H9 (cell line): ENCODE results near the gene C2CD4A. TPM values are rescaled to one million over a fixed set of nuclear protein-coding genes. Genes with fewer than 3 reads are reported as not detected.

ENCODE experiments used
- DNase-seq: peaks from one replicate; pipeline ENCODE4 v3.0.0-alpha.2; 2017
- H2AFZ ChIP-seq: one replicate; pipeline ENCODE4 v1.6.1; 2013; ENCODE audit warnings: mild to moderate bottlenecking, low read length, control low read depth, moderate library complexity
- H2AK5ac ChIP-seq: 2 replicates; pipeline ENCODE4 v1.6.1; 2013; ENCODE audit warnings: low read length, control low read depth, mixed read lengths; ENCODE audit not compliant: insufficient read length
- H2BK120ac ChIP-seq: one replicate; pipeline ENCODE4 v1.6.1; 2013; ENCODE audit warnings: low read depth, mild to moderate bottlenecking, low read length, control low read depth, inconsistent platforms; ENCODE audit not compliant: poor library complexity, severe bottlenecking
- H2BK12ac ChIP-seq: 2 replicates; pipeline ENCODE4 v1.6.1; 2013; ENCODE audit warnings: low read length, control low read depth, mixed read lengths, low read depth; ENCODE audit not compliant: insufficient read length
- H2BK15ac ChIP-seq: 2 replicates; pipeline ENCODE4 v1.6.1; 2013; ENCODE audit warnings: low read depth, low read length, control low read depth
- H2BK20ac ChIP-seq: one replicate; pipeline ENCODE4 v1.6.1; 2013; ENCODE audit warnings: low read depth, mild to moderate bottlenecking, low read length, control low read depth, inconsistent platforms; ENCODE audit not compliant: poor library complexity, severe bottlenecking
- H2BK5ac ChIP-seq: 2 replicates; pipeline ENCODE4 v1.6.1; 2013; ENCODE audit warnings: low read length, control low read depth, mixed read lengths; ENCODE audit not compliant: insufficient read length
- H3K14ac ChIP-seq: 2 replicates; pipeline ENCODE4 v1.6.1; 2013; ENCODE audit warnings: low read length, control low read depth; ENCODE audit not compliant: insufficient read depth
- H3K18ac ChIP-seq: 2 replicates; pipeline ENCODE4 v1.6.1; 2013; ENCODE audit warnings: low read depth, mild to moderate bottlenecking, mixed read lengths, low read length, control low read depth; ENCODE audit not compliant: insufficient read length
- H3K23ac ChIP-seq: 2 replicates; pipeline ENCODE4 v1.6.1; 2013; ENCODE audit warnings: low read length, control low read depth, mixed read lengths, low read depth; ENCODE audit not compliant: insufficient read length
- H3K23me2 ChIP-seq: 2 replicates; pipeline ENCODE4 v1.6.1; 2013; ENCODE audit warnings: low read depth, mild to moderate bottlenecking, mixed read lengths, low read length, control low read depth; ENCODE audit not compliant: insufficient read length, poor library complexity, severe bottlenecking
- H3K27ac ChIP-seq: 2 replicates; pipeline ENCODE4 v1.5.1; 2013; ENCODE audit warnings: low read length, control low read depth, mixed read lengths, low read depth; ENCODE audit not compliant: insufficient read length
- H3K27me3 ChIP-seq: 2 replicates; pipeline ENCODE4 v1.6.1; 2013; ENCODE audit warnings: low read length, control low read depth, inconsistent platforms; ENCODE audit not compliant: insufficient read depth
- H3K4ac ChIP-seq: 2 replicates; pipeline ENCODE4 v1.6.1; 2013; ENCODE audit warnings: low read depth, mild to moderate bottlenecking, control low read depth, inconsistent platforms, low read length, moderate library complexity
- H3K4me1 ChIP-seq: 2 replicates; pipeline ENCODE4 v1.6.1; 2013; ENCODE audit warnings: low read length, control low read depth, inconsistent platforms; ENCODE audit not compliant: insufficient read depth
- H3K4me2 ChIP-seq: 2 replicates; pipeline ENCODE4 v1.6.1; 2013; ENCODE audit warnings: low read length, control low read depth, mixed read lengths; ENCODE audit not compliant: insufficient read length, insufficient read depth
- H3K56ac ChIP-seq: 2 replicates; pipeline ENCODE4 v1.6.1; 2013; ENCODE audit warnings: low read depth, mild to moderate bottlenecking, mixed read lengths, low read length, control low read depth; ENCODE audit not compliant: insufficient read length
- H3K79me1 ChIP-seq: 2 replicates; pipeline ENCODE4 v1.6.1; 2013; ENCODE audit warnings: low read depth, mild to moderate bottlenecking, moderate library complexity, low read length, control low read depth, inconsistent platforms; ENCODE audit not compliant: insufficient read depth, poor library complexity, severe bottlenecking
- H3K79me2 ChIP-seq: 2 replicates; pipeline ENCODE4 v1.6.1; 2013; ENCODE audit warnings: low read length, control low read depth, inconsistent platforms; ENCODE audit not compliant: insufficient read depth
- H3K9ac ChIP-seq: 2 replicates; pipeline ENCODE4 v1.6.1; 2013; ENCODE audit warnings: low read length, control low read depth, mixed read lengths; ENCODE audit not compliant: insufficient read length; ENCODE audit errors: extremely low read depth
- H3K9me3 ChIP-seq: one replicate; pipeline ENCODE4 v1.6.1; 2013; ENCODE audit warnings: low read depth, low read length, inconsistent platforms; ENCODE audit not compliant: control insufficient read depth
- H3T11ph ChIP-seq: one replicate; pipeline ENCODE4 v1.6.1; 2013; ENCODE audit warnings: mild to moderate bottlenecking, low read length, control low read depth, inconsistent platforms
- H4K20me1 ChIP-seq: one replicate; pipeline ENCODE4 v1.6.1; 2013; ENCODE audit not compliant: control insufficient read depth, insufficient read length, insufficient read depth
- H4K5ac ChIP-seq: 2 replicates; pipeline ENCODE4 v1.6.1; 2013; ENCODE audit warnings: low read depth, mild to moderate bottlenecking, mixed read lengths, low read length, control low read depth; ENCODE audit not compliant: insufficient read length
- H4K8ac ChIP-seq: replicated peaks from 2 replicates; pipeline ENCODE4 v1.6.1; 2013; ENCODE audit warnings: low read length, control low read depth, mixed read lengths, low read depth; ENCODE audit not compliant: insufficient read length
- H4K91ac ChIP-seq: 2 replicates; pipeline ENCODE4 v1.6.1; 2013; ENCODE audit warnings: low read depth, mild to moderate bottlenecking, moderate library complexity, mixed read lengths, low read length, control low read depth; ENCODE audit not compliant: insufficient read length
- H3K27ac Mint-ChIP-seq, 3 experiments: 2 replicates in 2 of 3; 3 replicates in 1 of 3; pipeline ENCODE4 v1.8.0; 2020 to 2021; ENCODE audit warnings: mixed read lengths in 3 of 3, mild to moderate bottlenecking in 1 of 3, moderate library complexity in 1 of 3
- H3K27me3 Mint-ChIP-seq: 2 replicates; pipeline ENCODE4 v1.8.0; 2021; ENCODE audit warnings: low read depth, mild to moderate bottlenecking, moderate library complexity, mixed read lengths
- H3K36me3 Mint-ChIP-seq, 3 experiments: 2 replicates in 2 of 3; 3 replicates in 1 of 3; pipeline ENCODE4 v1.8.0; 2020 to 2021; ENCODE audit warnings: low read depth in 3 of 3, mixed read lengths in 3 of 3; ENCODE audit not compliant: insufficient read depth in 1 of 3
- H3K4me1 Mint-ChIP-seq, 2 experiments: 2 replicates each; pipeline ENCODE4 v1.8.0; 2020; ENCODE audit warnings: mixed read lengths in 2 of 2
- H3K4me3 Mint-ChIP-seq, 2 experiments: 2 replicates in 1 of 2; 3 replicates in 1 of 2; pipeline ENCODE4 v1.8.0; 2020 to 2021; ENCODE audit warnings: mild to moderate bottlenecking in 2 of 2, mixed read lengths in 2 of 2, moderate library complexity in 1 of 2
- H3K9me3 Mint-ChIP-seq, 2 experiments: 2 replicates in 1 of 2; 3 replicates in 1 of 2; pipeline ENCODE4 v1.8.0; 2020; ENCODE audit warnings: mild to moderate bottlenecking in 2 of 2, mixed read lengths in 2 of 2, moderate library complexity in 1 of 2
- CTCF ChIP-seq: fragments of 200-600 bp; sonication (generic); conservative IDR thresholded peaks from 3 replicates; pipeline ENCODE4 v1.8.0; 2021; ENCODE audit warnings: antibody characterized with exemption, mild to moderate bottlenecking
- WGBS: extraction: QIAGEN DNeasy Blood & Tissue Kit; methylation state at CpG from one replicate; pipeline ENCODE4 v1.1.7; 2013; ENCODE audit warnings: missing lambda C conversion rate, low lambda C conversion rate, mixed read lengths; ENCODE audit not compliant: insufficient read length; ENCODE audit errors: extremely low coverage; 5-methylcytosine and 5-hydroxymethylcytosine counted together
- total RNA-seq: library from RNA; stranded (reverse); gene quantifications from 2 replicates; pipeline ENCODE4 v1.2.1, GENCODE V29; 2021

Gene C2CD4A
- total RNA-seq, 1 experiment from 2014 or later: not detected

GRCh38 chr15:62059816-62060112, 7.0 kb upstream of the C2CD4A start:
- H3K9me3 Mint-ChIP-seq: no peaks in the 10 kb centered on the region
- H4K8ac ChIP-seq: no peak overlapping the region
- WGBS: no CpG with 5 or more reads among the region's 19 CpGs
- H3K9ac ChIP-seq: peak overlapping the region; percentile 17
- DNase-seq: no peak
- H4K20me1 ChIP-seq: no peaks in the 10 kb centered on the region
- no peak overlapping the region for H3K23ac ChIP-seq
- no peak overlapping the region for H3K18ac ChIP-seq
- no peak overlapping the region for H2BK20ac ChIP-seq
- H2AFZ ChIP-seq: no peak overlapping the region
- H3K27ac ChIP-seq: no peak overlapping the region
- TF ChIP-seq CTCF: no peak
- peaks cover 4 to 10% of the 10 kb centered on the region in 2 experiments for H3K4me1 Mint-ChIP-seq
- H3K56ac ChIP-seq: no peak overlapping the region
- H2BK12ac ChIP-seq: no peak overlapping the region
- peak overlapping the region; percentile 68 for H3K4me2 ChIP-seq
- H3T11ph ChIP-seq: no peak overlapping the region
- no peaks in the 10 kb centered on the region for H3K79me2 ChIP-seq
- H3K23me2 ChIP-seq: peaks cover 5% of the 10 kb centered on the region
- no peak overlapping the region for H2BK120ac ChIP-seq
- peaks cover 49% of the 10 kb centered on the region for H3K27me3 Mint-ChIP-seq
- H2BK5ac ChIP-seq: no peak overlapping the region
- no peaks in the 10 kb centered on the region for H3K36me3 Mint-ChIP-seq
- no peak overlapping the region for H4K91ac ChIP-seq
- no peak overlapping the region for H3K14ac ChIP-seq
- peak overlapping the region in 1 of 3 experiments; percentile 30; a peak in 1 of 7 replicates for H3K27ac Mint-ChIP-seq
- no peaks in the 10 kb centered on the region; the same call in 1 of the 2 replicates for H3K27me3 ChIP-seq
- no peak overlapping the region for H2AK5ac ChIP-seq
- peak overlapping the region; percentile 84 to 87 for H3K4me3 Mint-ChIP-seq
- no peak overlapping the region for H4K5ac ChIP-seq
- no peak overlapping the region for H2BK15ac ChIP-seq
- H3K4me1 ChIP-seq: no peaks in the 10 kb centered on the region
- no peaks in the 10 kb centered on the region for H3K79me1 ChIP-seq
- no peak overlapping the region for H3K4ac ChIP-seq
- H3K9me3 ChIP-seq: no peaks in the 10 kb centered on the region
